K562 (cell line): ENCODE results near the gene TOPORS. TPM values are rescaled to one million over a fixed set of nuclear protein-coding genes. Genes with fewer than 3 reads are reported as not detected.
A peak's percentile ranks its signal among the peaks of the same experiment; 100 is the strongest.

Experiments used
- ATF6 ChIP-seq: sonication (generic); formaldehyde crosslinking; IDR thresholded peaks from 2 replicates; pipeline ENCODE4 v1.4.0; 2020; ENCODE audit warnings: mild to moderate bottlenecking, missing genetic modification reagents
- HMG20B ChIP-seq: fragments of 250-450 bp; sonication (Bioruptor Pico); IDR thresholded peaks from 2 replicates; pipeline ENCODE4 v1.5.0; 2021; ENCODE audit warnings: mild to moderate bottlenecking
- NCOA4 ChIP-seq: fragments of 450-650 bp; IDR thresholded peaks from 2 replicates; pipeline ENCODE4 v1.6.1; 2018; ENCODE audit warnings: mild to moderate bottlenecking; ENCODE audit not compliant: partially characterized antibody
- POLR2B ChIP-seq: fragments of 450-650 bp; IDR thresholded peaks from 2 replicates; pipeline ENCODE4 v1.6.1; 2018; ENCODE audit warnings: low read depth; ENCODE audit not compliant: partially characterized antibody
- RREB1 ChIP-seq: fragments of 250-450 bp; sonication (Bioruptor Pico); IDR thresholded peaks from 2 replicates; pipeline ENCODE4 v1.4.0; 2020
- TAF15 ChIP-seq: fragments of 200-400 bp; formaldehyde crosslinking; IDR thresholded peaks from 2 replicates; pipeline ENCODE4 v1.6.1; 2017; ENCODE audit warnings: mild to moderate bottlenecking, low read depth, low read length, moderate library complexity
- TAF7 ChIP-seq: fragments of 450-650 bp; IDR thresholded peaks from 2 replicates; pipeline ENCODE4 v1.6.1; 2016; ENCODE audit warnings: missing genetic modification characterization, missing compliant biosample characterization
- THRAP3 ChIP-seq: fragments of 450-650 bp; IDR thresholded peaks from 2 replicates; pipeline ENCODE4 v1.6.1; 2016; ENCODE audit warnings: mild to moderate bottlenecking, inconsistent platforms, borderline replicate concordance
- ZBED1 ChIP-seq: IDR thresholded peaks from 2 replicates; pipeline ENCODE4 v1.6.1; 2014
- polyA plus RNA-seq, 8 experiments: library from polyadenylated mRNA; depleted of rRNA in 4 of 8; stranded (reverse) in 5 of 8; unstranded in 3 of 8; fragments of >200 nt; fragmentation: Nextera tagmentation in 2 of 8; fragmentation: Illumina TruSeq in 1 of 8; extraction: Ambion mirVana in 2 of 8; extraction: Trizol in 1 of 8; gene quantifications; 2 replicates each; pipeline versions ENCODE4 v1.2.1 to v1.2.3, GENCODE V29; 2011 to 2014; ENCODE audit warnings: inconsistent platforms in 1 of 8, missing spikeins in 1 of 8
- total RNA-seq, 7 experiments: library from RNA; depleted of rRNA in 6 of 7; stranded (reverse); fragments of >200 nt in 6 of 7; fragmentation: Illumina TruSeq in 2 of 7; extraction: Trizol in 2 of 7; gene quantifications; 2 replicates each; pipeline versions ENCODE4 v1.2.1 to v1.2.3, GENCODE V29; 2011 to 2021; ENCODE audit warnings: low replicate concordance in 1 of 7
- TF ChIP-seq, protein P1 (sequence below): fragments of 450-650 bp; formaldehyde crosslinking; IDR thresholded peaks from 2 replicates; pipeline ENCODE4 v1.4.0; 2020; ENCODE audit warnings: mild to moderate bottlenecking, moderate library complexity

Gene TOPORS
- total and polyA plus RNA-seq, 9 of the 15 experiments (the other 6 are each of a cell fraction or from before 2014, with no cell fraction given), result 4.3 to 19.6 (median 9.9) TPM

- TF ChIP-seq RREB1, result no peak
- TF ChIP-seq, protein P1, sequence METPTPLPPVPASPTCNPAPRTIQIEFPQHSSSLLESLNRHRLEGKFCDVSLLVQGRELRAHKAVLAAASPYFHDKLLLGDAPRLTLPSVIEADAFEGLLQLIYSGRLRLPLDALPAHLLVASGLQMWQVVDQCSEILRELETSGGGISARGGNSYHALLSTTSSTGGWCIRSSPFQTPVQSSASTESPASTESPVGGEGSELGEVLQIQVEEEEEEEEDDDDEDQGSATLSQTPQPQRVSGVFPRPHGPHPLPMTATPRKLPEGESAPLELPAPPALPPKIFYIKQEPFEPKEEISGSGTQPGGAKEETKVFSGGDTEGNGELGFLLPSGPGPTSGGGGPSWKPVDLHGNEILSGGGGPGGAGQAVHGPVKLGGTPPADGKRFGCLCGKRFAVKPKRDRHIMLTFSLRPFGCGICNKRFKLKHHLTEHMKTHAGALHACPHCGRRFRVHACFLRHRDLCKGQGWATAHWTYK, result no peak
- TF ChIP-seq TAF7 (tag), result peak; percentile 97
- no peak for TF ChIP-seq THRAP3
- no peak for TF ChIP-seq ZBED1
- peak; percentile 80 for TF ChIP-seq POLR2B
- TF ChIP-seq ATF6 (CRISPR knock-in tag), result no peak
- no peak for TF ChIP-seq NCOA4
- TF ChIP-seq TAF15, result no peak
- no peak for TF ChIP-seq HMG20B (CRISPR knock-in tag)
Observed at GRCh38 chr9:32552172-32552872, at the start of gene TOPORS, which contains the start of gene SMIM27 (continued).
